GM06990 (cell line): ENCODE measurements around the gene MALSU1.

Experiments
- DNase-seq: peaks from one replicate; pipeline ENCODE4 v3.0.0-alpha.2; 2011; ENCODE audit not compliant: insufficient read length; ENCODE audit errors: extremely low read depth
- H3K27me3 ChIP-seq: replicated peaks from 2 replicates; pipeline ENCODE4 v1.6.0; 2011; ENCODE audit warnings: low read length; ENCODE audit not compliant: control insufficient read depth, insufficient read depth
- H3K36me3 ChIP-seq: 2 replicates; pipeline ENCODE4 v1.5.1; 2011; ENCODE audit warnings: low read length; ENCODE audit not compliant: control insufficient read depth, insufficient read depth
- H3K4me3 ChIP-seq: replicated peaks from 2 replicates; pipeline ENCODE4 v1.5.1; 2011; ENCODE audit warnings: low read depth, mild to moderate bottlenecking, control low read depth, low read length
- CTCF ChIP-seq: IDR thresholded peaks from 2 replicates; pipeline ENCODE4 v1.5.1; 2011; ENCODE audit warnings: low read length, control low read depth, mild to moderate bottlenecking, inconsistent platforms; ENCODE audit not compliant: insufficient read depth, poor library complexity, severe bottlenecking

MALSU1 gene

GRCh38 chr7:23333671-23334246, 34.6 kb downstream of the MALSU1 start:
- Histone ChIP-seq H3K36me3 (peaks cover 11% of the 10 kb centered on the region), H3K4me3 (no peak overlapping the region), H3K27me3 (no peaks in the 10 kb centered on the region)
- TF ChIP-seq CTCF, result no peak
- no peak for DNase-seq

- no peak overlapping the region for H3K4me3 ChIP-seq
- H3K27me3 ChIP-seq, result no peaks in the 10 kb centered on the region
- no peak for DNase-seq
- TF ChIP-seq CTCF, result no peak
- peaks cover 13% of the 10 kb centered on the region for H3K36me3 ChIP-seq
These were observed 35.4 kb downstream of the MALSU1 start for GRCh38 chr7:23334482-23335056.

GRCh38 chr7:23335136-23335535, 36.0 kb downstream of the MALSU1 start:
- Histone ChIP-seq H3K4me3 (no peak overlapping the region), H3K36me3 (peaks cover 14% of the 10 kb centered on the region), H3K27me3 (no peaks in the 10 kb centered on the region)
- no peak for DNase-seq
- TF ChIP-seq CTCF, result no peak

GRCh38 chr7:23335621-23336020, 36.5 kb downstream of the MALSU1 start:
- no peaks in the 10 kb centered on the region for H3K27me3 ChIP-seq
- DNase-seq, result no peak
- H3K36me3 ChIP-seq, result peaks cover 15% of the 10 kb centered on the region
- H3K4me3 ChIP-seq, result no peak overlapping the region
- TF ChIP-seq CTCF, result no peak

- Histone ChIP-seq H3K36me3 (peaks cover 15% of the 10 kb centered on the region), H3K27me3 (no peaks in the 10 kb centered on the region), H3K4me3 (no peak overlapping the region)
- no peak for DNase-seq
- no peak for TF ChIP-seq CTCF
These were observed 36.9 kb downstream of the MALSU1 start for GRCh38 chr7:23336086-23336485.

GRCh38 chr7:23336799-23337283, 37.7 kb downstream of the MALSU1 start:
- Histone ChIP-seq H3K4me3 (no peak overlapping the region), H3K36me3 (peaks cover 15% of the 10 kb centered on the region), H3K27me3 (no peaks in the 10 kb centered on the region)
- no peak for DNase-seq
- TF ChIP-seq CTCF, result no peak
